NK-92 (cell line): ENCODE data around the gene MRGPRF.
A peak's percentile ranks its signal among the peaks of the same experiment; 100 is the strongest.

Experiments
- DNase-seq: peaks from one replicate; lab custom pipeline; 2025; ENCODE audit not compliant: unreplicated experiment; lab: John Stamatoyannopoulos, UW

MRGPRF gene

DNA sequence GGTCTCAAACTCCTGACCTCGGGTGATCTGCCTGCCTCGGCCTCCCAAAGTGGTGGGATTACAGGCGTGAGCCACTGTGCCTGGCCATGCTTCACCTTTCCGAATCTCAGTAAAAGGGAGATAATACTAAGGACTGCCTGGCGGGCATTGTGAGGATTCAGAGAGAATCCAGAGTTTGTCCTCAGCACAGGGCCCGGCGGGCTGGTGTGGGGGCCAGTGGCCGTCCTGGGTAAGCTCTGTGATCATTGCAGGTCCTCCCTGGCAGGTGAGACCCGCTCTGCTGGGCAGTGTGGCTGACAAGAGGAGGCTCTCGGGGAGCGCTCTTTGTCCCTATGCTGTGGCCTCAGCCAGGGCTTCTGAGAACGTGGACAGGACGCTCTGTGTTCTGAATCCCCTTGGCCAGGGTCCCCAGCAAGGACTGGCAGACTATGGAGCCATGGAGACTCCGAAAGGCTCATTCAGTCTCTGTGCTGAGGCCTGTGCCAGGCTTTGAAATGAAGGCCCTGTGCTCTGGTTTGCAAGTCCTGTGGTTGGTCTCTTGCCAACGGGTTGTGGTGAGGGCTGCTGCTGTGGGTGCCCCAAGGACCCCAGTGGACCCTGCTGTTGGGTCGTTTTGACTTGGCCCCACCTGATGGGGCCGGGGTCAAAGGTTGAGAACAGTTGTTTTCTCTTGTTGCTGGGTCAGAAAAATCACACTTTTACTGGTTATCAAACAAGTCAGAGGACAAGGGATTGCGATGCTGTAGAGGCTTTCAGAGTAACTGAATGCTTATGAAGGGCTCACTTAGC is 37.7 kb upstream of the MRGPRF start:
- no peak for DNase-seq

DNA sequence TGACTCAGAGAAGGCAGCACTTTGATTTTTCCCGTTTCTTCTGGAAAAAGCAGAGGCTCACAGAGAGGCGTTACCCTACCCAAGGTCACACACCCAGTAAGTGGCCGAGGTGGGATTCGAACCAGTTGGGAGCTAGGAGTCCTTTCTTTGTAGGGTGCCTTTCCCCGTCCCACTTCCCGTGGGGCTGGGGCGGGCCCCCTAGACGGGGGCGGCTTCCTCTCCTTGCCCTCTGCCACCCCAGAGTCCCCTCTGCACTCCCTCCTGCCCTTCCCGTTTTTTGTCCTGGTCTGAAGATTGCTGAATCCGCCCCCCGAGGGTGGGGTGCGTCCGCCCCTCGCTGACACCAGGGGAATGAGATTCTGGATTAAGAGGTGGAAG is 36.4 kb upstream of the MRGPRF start:
- DNase-seq, result no peak

DNA sequence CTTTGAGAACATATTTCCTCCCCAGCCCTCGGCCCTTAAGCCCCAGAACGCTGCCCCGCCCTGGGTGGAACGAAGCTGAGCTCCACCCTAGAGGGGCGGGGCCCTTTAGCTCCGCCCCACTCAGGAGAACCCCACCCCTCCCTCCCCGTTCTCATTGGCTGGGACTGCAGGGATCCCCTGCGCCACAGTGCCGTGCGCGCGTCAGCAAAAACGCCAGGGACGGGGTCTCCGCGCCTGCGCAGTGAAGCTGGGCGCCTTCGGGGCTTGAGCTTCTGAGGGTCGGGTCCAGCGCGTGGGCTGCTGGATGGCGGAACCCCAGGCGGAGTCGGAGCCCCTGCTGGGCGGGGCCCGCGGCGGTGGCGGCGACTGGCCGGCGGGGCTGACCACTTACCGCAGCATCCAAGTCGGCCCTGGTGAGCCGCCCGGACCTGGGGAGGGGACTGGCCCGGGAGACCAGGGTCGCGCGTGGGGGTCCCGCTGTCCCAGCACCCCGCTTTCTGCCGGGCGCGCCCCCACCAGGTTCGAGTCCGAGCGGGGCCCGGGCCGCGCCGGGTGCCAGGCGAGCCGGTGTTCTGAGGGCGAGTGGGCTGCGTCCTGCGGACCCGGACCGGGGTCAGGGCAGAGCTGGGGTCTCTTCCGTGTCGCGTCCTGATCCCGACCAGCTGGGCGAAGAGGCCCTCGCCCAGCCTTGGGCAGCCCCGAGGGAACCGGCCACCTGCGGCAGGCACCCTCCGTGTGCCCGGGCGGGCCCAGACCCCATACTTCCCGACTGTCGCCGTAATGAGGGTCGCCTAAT is 35.8 kb upstream of the MRGPRF start, which contains the start of gene TPCN2:
TPCN2 (plus strand) TSS at position 239 of the 796 bp plus-strand sequence; CDS start at position 305, 66 bp downstream.
- DNase-seq, result peak; percentile 33

DNA sequence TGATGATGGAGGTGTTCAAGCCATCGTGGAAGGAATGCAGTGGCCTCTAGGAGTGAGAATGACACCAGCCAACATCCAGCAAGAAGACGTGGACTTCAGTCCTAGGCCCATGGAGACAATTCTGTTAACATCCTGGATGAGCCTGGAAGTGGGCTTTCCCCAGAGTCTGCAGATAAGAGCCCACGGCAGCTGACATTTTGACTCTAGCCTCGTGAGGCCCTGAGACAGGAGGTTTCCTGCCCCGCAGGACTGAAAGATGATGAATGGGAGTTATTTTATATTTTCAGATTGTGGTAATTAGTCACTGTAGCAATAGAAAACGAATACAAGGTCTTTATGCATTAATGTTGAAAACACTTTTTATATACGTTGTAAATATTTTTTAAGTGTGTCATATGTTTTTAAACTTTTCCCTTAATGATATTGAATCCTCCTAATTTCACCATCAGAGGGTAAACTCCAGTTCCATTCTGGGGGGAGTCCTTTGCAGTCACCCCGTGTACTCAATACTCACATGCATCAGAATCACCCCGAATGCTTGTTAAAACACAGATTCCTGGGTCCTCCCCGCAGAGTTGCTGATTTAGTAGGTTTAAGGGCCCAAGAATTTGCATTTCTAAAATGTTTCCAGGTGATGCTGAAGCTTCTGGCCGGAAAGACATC is 35.1 kb upstream of the MRGPRF start:
- no peak for DNase-seq

DNA sequence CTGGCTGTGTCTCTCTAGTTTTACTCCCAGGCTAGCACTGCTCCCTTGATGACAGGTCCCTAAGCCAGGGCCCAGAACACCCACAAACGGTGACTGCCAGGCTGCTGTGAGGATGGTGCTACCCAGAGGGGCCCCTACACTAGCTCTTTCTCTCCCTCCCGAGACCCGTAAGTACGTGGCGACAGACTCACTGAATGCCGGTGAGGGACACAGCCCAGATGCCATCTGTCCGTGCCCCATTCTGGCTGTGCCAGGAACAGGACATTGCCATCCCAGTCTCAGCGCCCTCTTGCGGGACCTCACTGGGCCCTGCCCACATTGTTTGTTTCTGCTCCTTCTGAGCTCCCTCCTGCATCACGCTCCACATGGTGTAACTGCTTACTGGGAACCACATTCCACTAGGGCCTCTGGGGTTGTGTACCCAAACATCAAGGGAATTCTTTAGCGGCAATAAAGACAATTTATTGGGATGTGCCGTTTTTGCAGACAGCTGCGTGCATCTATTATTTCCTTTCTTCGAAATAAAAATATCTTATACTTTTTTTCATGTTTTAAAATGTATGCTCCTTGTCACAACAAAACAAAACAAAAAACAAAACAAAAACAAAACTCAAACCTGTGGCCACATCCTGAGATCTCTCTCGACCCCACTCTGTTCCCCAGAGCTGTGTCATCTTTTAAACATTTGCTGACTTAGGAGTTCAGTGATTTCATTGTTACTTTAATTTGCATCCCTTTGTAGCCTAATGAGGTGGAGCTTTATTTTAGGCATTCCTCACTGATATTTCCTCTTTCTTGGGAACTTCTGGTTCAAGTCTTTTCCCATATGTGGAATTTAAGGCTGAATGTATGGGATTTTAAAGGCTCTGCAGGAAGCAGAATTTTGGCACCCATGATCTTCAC is 31.3 kb upstream of the MRGPRF start:
- no peak for DNase-seq

DNA sequence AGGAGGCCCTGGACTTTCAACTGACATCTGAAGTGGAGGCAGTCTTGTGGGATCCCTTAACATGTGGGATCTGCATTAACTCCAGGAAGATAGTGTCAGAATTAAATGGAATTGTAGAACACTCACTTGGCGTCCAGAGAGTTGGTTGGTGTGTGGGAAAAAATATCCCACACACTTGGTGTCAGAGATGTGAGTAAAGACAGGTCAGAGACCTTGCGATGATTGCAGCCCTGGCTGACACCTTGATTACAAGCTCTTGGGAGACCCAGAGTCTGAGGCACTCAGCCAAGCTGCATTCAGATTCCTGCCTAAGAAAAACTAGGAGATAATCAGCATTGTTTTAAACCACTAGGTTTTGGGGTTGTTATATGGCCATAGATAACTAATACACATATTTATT is 28.5 kb upstream of the MRGPRF start:
- no peak for DNase-seq

DNA sequence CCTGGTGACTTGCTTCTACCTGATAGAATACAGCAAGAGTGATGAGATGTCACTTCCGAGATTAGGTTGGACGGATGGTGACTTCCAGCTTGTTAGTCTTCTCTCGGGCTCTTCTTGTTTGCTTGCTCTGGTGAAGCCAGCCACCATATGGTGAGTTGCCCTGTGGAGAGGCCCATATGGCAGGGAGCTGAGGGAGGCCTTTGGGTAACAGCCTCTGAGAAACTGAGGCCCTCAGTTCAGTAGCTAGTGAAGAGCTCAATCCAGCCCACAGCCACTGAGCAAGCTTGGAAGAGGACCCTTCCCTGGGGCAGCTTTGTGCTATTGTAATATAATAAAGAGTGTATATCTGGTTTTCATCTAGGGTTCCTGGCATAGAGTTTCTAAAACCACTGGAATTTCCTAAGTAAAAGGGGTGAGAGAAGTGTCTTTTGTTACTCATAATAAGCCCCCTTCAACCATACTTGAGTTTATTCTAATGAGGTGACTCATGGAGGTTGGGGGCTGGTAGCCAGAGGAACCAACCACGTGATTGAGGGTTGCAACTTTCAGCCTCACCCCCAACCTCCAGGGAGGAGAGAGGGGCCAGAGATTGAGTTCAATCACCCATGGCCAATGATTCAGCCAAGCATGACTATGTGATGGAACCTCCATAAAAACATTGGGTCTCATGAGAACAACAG is 27.7 kb upstream of the MRGPRF start:
- DNase-seq, result no peak

DNA sequence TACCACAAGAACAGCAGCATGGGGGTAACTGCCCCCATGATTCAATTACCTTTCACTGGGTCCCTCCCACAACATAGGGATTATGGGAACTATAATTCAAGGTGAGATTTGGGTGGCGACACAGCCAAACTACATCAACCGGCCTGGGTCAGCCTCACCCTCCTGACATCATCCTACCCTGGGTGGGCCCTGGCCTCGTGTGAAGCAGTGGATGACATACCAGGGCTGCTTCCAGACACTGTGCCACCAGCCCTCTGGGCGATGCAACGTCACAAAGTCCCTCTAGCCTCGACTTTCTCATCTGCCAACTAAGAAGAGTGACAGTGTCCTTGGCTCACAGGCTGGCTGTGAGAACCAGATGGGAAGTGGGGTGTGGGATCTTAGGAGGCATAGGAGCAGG is 27.0 kb upstream of the MRGPRF start:
- DNase-seq, result no peak

DNA sequence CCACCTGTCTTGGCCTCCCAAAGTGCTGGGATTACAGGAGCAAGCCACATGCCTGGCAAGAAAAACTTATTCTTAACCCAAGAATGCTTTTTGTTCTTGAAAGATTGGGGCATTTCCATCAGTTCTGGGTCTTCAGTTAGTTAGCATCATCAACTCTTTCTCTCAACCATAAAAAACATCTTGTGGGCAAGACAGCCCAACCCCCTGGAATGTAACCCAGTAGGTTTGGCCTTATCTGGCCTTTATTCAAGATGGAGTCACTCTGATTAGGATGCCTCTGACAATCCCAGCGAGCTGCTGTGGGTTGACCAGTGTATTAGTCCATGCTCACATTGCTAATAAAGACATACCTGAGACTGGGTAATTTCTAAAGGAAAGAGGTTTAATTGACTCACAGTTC is 26.5 kb upstream of the MRGPRF start:
- no peak for DNase-seq

DNA sequence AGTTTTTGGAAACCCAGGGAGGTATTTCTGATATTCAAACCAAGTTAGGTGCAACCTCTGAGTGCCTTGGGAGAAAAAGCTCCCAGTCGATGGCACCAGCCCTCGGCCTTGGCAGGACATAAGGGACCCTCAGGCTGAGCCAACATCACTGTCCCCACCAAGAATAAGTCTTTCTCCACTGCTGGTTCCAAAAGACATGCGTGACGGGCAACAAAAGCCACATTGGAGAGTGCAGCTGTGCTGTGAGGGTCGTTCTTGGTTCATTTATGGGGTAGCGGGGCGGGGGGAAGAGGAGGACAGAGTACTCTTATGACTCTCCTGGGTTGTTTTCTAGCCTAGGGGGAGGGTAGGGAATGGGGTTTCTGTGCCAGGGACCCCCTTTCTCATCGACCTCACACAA is 24.5 kb upstream of the MRGPRF start:
- no peak for DNase-seq

DNA sequence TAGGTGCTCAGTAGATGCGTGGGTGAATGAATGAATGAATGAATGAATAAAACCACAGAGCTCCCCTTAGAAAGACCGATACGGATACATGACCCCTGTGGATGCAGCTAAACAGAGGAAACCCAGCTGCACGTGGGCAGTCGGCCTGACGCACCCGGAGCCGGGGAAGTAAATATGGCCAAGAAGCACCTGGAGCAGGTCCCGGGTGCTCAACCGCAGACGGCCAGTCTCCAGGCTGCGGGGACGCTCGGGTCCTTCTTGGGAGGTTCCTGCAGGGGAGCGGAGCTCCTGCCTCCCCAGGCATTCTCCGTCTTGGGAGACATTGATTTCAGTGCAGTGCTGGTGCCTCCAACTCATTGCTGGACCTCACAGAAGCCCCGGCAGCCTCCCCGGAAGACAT is 24.0 kb upstream of the MRGPRF start:
- no peak for DNase-seq

DNA sequence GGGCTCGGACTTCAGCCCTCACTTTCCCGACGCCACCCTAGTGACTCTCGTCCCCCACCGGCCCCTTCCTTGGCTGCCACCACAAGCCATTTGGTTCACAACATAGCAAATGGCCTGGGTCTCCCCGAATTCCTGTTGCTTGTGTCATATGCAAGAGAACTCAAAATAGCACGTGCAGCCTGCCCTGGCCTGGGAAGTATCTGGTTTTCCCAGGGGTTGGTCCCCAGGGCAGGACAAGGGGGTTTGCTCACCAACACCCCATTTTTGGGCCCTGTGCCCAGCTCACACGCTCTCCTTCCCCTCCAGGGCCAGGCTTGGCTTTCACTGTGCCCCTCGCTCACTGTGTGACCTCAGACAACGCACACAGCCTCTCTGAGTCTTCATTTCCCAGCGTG is 22.9 kb upstream of the MRGPRF start:
- no peak for DNase-seq

DNA sequence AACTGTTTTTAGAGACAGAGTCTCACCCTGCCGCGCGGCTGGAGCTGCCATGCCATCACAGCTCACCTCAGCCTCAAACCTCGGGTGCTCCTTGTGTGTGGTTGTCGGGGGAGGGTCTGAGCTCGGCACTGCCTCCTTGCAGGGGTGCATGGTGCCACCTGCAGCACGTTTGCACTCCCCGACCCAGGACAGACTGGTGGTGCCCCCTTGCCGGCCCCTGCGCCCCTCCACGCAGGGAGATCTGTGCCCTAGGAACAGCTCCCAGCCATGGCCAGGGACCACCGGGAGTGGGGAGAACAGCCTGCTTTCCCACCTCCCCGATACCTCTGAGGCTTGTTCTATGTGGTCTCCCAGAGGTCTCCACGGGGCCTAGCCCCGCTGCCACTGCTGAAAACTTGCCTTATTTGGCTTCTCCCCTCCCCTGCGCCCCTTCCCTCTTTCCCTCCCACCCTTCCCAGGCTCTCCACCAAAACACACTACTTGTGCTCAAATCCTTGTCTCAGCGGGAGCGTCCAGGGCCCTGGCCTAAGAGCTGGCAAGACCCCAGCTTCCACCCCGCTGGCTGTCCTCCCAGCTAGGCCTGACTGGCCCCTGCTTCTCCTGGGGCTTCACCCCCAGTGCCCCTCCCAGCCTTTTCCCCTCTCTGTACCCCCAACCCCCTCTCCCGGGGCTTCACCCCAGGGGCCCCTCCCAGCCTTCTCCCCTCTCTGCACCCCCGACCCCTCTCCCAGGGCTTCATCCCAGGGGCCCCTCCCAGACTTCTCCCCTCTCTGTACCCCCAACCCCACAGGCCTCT is 22.3 kb upstream of the MRGPRF start:
- no peak for DNase-seq

DNA sequence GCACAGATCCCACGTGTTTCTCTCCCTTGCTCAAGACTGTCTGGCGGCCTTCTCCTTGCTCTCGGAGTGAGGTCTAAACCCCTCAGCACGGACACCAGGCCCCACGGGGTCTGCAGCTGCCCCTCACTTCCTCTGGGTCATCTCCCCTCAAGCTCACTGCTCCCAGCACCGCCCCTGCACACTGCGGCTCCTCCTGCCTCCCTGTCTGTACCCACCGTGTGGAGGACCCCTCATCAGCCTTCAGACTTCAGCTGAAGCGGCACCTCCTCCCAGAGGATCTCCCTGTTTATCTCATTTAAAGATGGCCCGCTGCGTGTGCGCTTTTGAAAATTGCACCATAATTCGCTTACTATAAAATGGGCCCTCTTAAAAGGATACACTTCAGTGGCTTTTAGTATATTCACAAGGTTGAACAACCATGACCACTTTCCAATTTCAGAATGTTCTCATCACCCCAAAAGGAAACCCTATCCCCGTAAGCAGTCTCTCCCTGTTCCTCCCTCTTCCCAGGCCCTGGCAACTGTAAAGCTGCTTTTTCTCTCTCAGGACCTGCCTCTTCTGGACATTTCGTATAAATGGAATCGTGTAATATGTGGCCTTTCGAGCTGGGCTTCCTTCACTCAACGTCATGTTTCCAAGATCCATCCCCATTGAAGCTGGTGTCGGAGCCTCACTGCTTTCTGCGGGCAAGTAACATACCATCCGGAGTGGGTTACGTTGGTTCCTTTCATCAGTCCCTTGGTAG is 21.2 kb upstream of the MRGPRF start:
- DNase-seq, result no peak

DNA sequence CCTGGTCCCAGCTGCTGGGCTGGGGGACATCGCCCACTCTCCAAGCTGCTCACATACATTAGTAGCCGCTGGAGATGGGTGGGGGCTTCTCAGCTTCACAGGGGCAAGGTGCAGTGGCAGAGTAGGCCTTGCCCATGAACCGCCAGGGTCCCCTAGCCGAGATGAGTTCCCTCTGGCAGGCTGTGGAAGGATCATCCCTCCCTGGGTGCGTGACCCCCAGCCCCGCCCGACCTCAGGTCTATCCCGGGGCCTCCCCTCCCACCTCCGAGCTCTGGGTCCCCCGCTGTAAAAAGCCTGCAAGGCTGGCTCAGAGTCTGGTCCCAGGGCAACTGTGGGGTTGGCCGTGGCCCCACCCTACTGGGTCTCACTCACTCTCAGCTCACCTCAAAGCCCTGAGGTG is 20.4 kb upstream of the MRGPRF start:
- DNase-seq, result no peak

DNA sequence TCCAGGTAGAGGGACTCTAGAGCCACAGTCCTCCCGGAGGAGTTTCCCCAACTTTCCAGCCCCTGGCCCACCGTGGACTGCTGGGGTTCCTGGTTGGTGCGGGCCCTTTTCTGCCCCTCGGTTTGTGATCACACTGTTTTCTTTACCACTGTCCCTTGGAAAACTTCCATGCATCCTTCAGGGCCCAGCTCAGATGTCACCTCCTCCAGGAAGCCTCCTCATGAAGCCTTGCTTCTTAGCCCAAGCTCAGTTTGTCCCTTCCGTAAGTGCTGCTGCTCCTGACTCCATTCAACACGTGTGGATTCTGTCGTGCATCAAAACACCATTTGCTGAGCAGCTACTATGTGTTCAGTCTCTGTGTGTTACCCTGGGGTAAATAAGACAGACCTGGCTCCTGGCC is 19.8 kb upstream of the MRGPRF start:
- DNase-seq, result no peak

DNA sequence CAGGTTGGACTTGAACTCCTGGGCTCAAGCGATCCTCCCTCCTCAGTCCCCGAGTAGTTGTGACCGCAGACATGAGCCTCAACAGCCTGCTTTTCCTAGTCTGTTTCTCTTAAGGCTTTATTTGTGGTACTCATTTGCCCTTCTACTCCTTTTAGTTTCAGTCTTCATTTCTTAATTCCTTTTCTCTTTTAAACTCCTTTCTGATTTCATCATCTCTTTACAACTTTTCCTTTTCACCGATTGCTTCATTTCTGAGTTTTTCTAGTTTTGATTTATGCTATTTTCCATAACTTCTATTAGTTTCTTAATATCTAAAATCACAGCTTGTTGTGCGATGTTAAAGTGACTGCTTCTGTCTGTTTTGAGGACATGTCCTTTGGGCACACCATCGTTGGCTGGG is 17.3 kb upstream of the MRGPRF start:
- DNase-seq, result no peak

DNA sequence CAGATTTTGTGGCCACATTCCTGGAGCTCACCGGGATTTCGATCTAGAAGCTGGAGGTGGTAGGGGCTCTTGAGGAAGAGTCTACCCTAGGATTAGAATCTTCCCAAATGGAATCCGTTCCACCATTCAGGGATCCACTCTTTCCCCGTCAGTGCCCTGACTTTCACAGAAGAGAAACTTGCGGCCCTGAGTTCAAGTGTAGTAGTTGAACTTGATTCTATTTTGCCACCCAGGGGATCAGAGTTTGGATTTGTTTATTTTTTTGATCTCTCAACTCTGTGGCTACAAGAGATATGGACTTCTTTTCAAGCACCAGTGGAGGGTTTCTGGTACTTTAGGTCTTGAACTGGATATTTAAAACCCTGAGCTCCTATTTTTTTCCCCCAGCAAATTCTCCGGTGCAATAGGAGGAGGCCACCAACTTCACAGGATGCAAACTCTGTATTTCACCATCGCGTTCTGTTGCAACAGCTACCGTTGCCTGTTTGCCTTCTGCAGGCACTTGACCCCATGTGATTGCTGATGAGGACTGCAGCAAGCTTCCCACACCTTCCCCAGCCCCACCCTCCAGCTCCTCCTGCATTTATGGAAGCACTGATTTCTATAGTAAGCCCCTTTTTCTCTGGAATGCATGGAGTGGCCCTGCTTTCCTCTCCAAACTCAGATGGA is 14.8 kb upstream of the MRGPRF start:
- no peak for DNase-seq
